Type B pancreatic cell (in vitro differentiated cells): ENCODE results near the gene HABP4. TPM values are rescaled to one million over a fixed set of nuclear protein-coding genes. Genes with fewer than 3 reads are reported as not detected.

Experiments used
- DNase-seq: peaks from one replicate; pipeline ENCODE4 v3.0.0; 2021; ENCODE audit warnings: mixed read lengths; ENCODE audit not compliant: unreplicated experiment; ENCODE audit errors: extremely low spot score
- H3K27ac Mint-ChIP-seq: 2 replicates; pipeline ENCODE4 v1.8.0; 2021; ENCODE audit warnings: mild to moderate bottlenecking, mixed read lengths
- H3K27me3 Mint-ChIP-seq: 2 replicates; pipeline ENCODE4 v1.8.0; 2021; ENCODE audit warnings: mixed read lengths
- H3K36me3 Mint-ChIP-seq: 2 replicates; pipeline ENCODE4 v1.8.0; 2021; ENCODE audit warnings: mixed read lengths
- H3K4me1 Mint-ChIP-seq: one replicate; pipeline ENCODE4 v1.8.0; 2021; ENCODE audit warnings: mixed read lengths; ENCODE audit not compliant: unreplicated experiment
- H3K4me3 Mint-ChIP-seq: 2 replicates; pipeline ENCODE4 v1.8.0; 2021; ENCODE audit warnings: mild to moderate bottlenecking, mixed read lengths
- H3K9me3 Mint-ChIP-seq: 2 replicates; pipeline ENCODE4 v1.8.0; 2021; ENCODE audit warnings: mixed read lengths
- CTCF ChIP-seq: fragments of 200-600 bp; sonication (generic); conservative IDR thresholded peaks from 2 replicates; pipeline ENCODE4 v1.5.0; 2021; ENCODE audit warnings: antibody characterized with exemption, mild to moderate bottlenecking
- total RNA-seq: library from RNA; stranded (reverse); gene quantifications from 2 replicates; pipeline ENCODE4 v1.2.1, GENCODE V29; 2021; ENCODE audit warnings: low replicate concordance

HABP4 gene
- total RNA-seq, 1 donor from 2014 or later: 19.4 TPM

GRCh38 chr9:96447406-96447805 lies 2.6 kb upstream of the HABP4 start:
- H3K36me3 Mint-ChIP-seq: no peaks in the 10 kb centered on the region

GRCh38 chr9:96448546-96449170 lies 1.3 kb upstream of the HABP4 start:
- no peak for TF ChIP-seq CTCF
- peak overlapping the region; percentile 86 for H3K4me3 Mint-ChIP-seq
- peak overlapping the region; percentile 55 for H3K27ac Mint-ChIP-seq
- H3K36me3 Mint-ChIP-seq: no peaks in the 10 kb centered on the region
- H3K4me1 Mint-ChIP-seq: peaks cover 13% of the 10 kb centered on the region
- no peak for DNase-seq
- H3K9me3 Mint-ChIP-seq: no peaks in the 10 kb centered on the region
- peaks cover 11% of the 10 kb centered on the region for H3K27me3 Mint-ChIP-seq

More at GRCh38 chr9:96447406-96447805, 2.6 kb upstream of the HABP4 start:
- no peak for TF ChIP-seq CTCF
- peaks cover 11% of the 10 kb centered on the region for H3K4me1 Mint-ChIP-seq
- no peak overlapping the region for H3K4me3 Mint-ChIP-seq
- no peak overlapping the region for H3K27ac Mint-ChIP-seq
- DNase-seq: no peak
- H3K9me3 Mint-ChIP-seq: no peaks in the 10 kb centered on the region
- peaks cover 11% of the 10 kb centered on the region for H3K27me3 Mint-ChIP-seq

GRCh38 chr9:96449523-96449844 lies 485 bp upstream of the HABP4 start:
- TF ChIP-seq CTCF: no peak
- peaks cover 17% of the 10 kb centered on the region for H3K4me1 Mint-ChIP-seq
- DNase-seq: no peak
- H3K27me3 Mint-ChIP-seq: peaks cover 11% of the 10 kb centered on the region
- H3K9me3 Mint-ChIP-seq: no peaks in the 10 kb centered on the region
- no peaks in the 10 kb centered on the region for H3K36me3 Mint-ChIP-seq
- peak overlapping the region; percentile 55 for H3K27ac Mint-ChIP-seq
- H3K4me3 Mint-ChIP-seq: peak overlapping the region; percentile 86

GRCh38 chr9:96450613-96451528 lies 902 bp downstream of the HABP4 start:
- peaks cover 11% of the 10 kb centered on the region for H3K27me3 Mint-ChIP-seq
- peaks cover 17% of the 10 kb centered on the region for H3K4me1 Mint-ChIP-seq
- H3K36me3 Mint-ChIP-seq: no peaks in the 10 kb centered on the region
- peak; percentile 70 for DNase-seq
- H3K27ac Mint-ChIP-seq: peak overlapping the region; percentile 92
- TF ChIP-seq CTCF: no peak
- peak overlapping the region; percentile 94 for H3K4me3 Mint-ChIP-seq
- H3K9me3 Mint-ChIP-seq: no peaks in the 10 kb centered on the region

- DNase-seq: no peak
- H3K27ac Mint-ChIP-seq: peak overlapping the region; percentile 0
- H3K4me1 Mint-ChIP-seq: peaks cover 15% of the 10 kb centered on the region
- H3K4me3 Mint-ChIP-seq: peak overlapping the region; percentile 3
- peaks cover 10% of the 10 kb centered on the region for H3K27me3 Mint-ChIP-seq
- TF ChIP-seq CTCF: peak; percentile 66
- no peaks in the 10 kb centered on the region for H3K9me3 Mint-ChIP-seq
- peaks cover 4% of the 10 kb centered on the region for H3K36me3 Mint-ChIP-seq
Measured at GRCh38 chr9:96453625-96454024, 3.7 kb downstream of the HABP4 start.
